ENCODE results near the gene CERS4.

GRCh38 chr19:8241646-8242045, 32.5 kb downstream of the CERS4 start:
- TF ChIP-seq, protein P1, sequence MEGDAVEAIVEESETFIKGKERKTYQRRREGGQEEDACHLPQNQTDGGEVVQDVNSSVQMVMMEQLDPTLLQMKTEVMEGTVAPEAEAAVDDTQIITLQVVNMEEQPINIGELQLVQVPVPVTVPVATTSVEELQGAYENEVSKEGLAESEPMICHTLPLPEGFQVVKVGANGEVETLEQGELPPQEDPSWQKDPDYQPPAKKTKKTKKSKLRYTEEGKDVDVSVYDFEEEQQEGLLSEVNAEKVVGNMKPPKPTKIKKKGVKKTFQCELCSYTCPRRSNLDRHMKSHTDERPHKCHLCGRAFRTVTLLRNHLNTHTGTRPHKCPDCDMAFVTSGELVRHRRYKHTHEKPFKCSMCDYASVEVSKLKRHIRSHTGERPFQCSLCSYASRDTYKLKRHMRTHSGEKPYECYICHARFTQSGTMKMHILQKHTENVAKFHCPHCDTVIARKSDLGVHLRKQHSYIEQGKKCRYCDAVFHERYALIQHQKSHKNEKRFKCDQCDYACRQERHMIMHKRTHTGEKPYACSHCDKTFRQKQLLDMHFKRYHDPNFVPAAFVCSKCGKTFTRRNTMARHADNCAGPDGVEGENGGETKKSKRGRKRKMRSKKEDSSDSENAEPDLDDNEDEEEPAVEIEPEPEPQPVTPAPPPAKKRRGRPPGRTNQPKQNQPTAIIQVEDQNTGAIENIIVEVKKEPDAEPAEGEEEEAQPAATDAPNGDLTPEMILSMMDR (conservative IDR thresholded peaks at IDR 0.05; ENCODE audit: low read depth, low read length) = no peak
- TF ChIP-seq EZH2 (IDR thresholded peaks at IDR 0.05; ENCODE audit: borderline replicate concordance, low read depth, low read length, poor library complexity, severe bottlenecking) = no peak

All from A673 (cell line).